Esophagus squamous epithelium (tissue), 4 donors: Measurements from ENCODE around the gene HHIPL1.

Experiments
- CTCF ChIP-seq, 6 experiments: fragments of 450-650 bp in 4 of 6; fragments of 200-600 bp in 2 of 6; sonication (generic) in 2 of 6; IDR thresholded peaks; one replicate each; pipeline ENCODE4 v1.5.1; 2016 to 2019; ENCODE audit warnings: antibody characterized with exemption in 6 of 6, mild to moderate bottlenecking in 4 of 6, moderate library complexity in 4 of 6
- POLR2A ChIP-seq, 4 donors: fragments of 450-650 bp; IDR thresholded peaks; one replicate each; pipeline ENCODE4 v1.6.1; 2017; ENCODE audit warnings: antibody characterized with exemption in 4 of 4, mild to moderate bottlenecking in 4 of 4, moderate library complexity in 3 of 4

DNA sequence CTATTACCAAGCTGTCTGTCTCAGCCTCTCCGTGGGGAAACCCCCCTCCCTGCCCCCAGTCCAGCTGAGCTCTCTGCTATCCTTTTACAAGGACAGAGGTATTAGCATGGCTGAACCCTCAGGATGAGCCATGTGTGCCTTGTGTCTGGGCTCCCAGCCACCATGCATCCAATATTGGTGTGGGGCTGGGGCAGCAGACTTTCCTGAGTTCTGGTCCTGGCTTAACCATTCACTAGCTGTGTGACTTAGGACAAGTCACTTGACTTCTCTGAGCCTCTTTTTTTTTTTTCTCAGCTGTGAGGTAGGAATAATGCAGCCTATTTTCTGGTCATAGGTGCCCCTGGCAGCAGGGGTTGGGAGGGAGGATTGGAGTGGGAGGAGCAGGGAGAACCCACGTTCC is 22.1 kb downstream of the HHIPL1 start:
- no peak for TF ChIP-seq POLR2A (IDR thresholded peaks at IDR 0.05)
- TF ChIP-seq CTCF (IDR thresholded peaks at IDR 0.05), result no peak
